ENCODE results near the gene PDE4B.

The PDE4B gene

DNA sequence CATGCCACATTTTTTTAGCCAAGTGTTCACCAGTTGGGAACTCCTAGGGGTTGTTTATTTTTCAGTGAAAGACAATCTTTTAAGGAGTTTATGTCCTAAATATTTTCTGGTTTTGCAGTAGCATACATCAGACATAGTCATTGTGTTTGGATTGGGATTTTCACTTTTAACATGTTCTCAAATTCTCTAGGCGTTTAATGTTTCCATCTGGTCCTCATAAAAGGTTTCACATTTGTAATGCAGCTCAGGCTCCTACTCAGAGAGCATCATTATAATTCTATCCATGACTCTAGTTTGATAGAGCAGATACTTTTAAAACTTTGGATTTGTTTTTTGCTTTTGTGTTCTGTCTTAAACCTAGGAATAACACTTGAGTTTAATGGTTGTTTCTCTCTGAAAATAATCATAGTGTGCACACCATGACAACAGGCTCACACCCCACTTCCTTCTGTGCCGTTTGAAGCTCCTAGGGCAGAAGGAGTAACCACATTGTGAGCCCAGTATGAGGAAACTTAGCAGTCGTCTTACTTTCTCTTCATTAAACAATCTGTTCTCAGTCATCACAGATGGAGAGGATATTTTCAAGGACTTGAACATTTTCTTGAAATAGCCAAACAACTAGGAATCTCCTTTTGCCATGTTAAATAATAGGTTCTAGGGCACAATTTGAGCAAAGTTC is 219.6 kb downstream of the PDE4B start:
- no peak overlapping the region for H3K4me2 ChIP-seq
- TF ChIP-seq, protein P1, sequence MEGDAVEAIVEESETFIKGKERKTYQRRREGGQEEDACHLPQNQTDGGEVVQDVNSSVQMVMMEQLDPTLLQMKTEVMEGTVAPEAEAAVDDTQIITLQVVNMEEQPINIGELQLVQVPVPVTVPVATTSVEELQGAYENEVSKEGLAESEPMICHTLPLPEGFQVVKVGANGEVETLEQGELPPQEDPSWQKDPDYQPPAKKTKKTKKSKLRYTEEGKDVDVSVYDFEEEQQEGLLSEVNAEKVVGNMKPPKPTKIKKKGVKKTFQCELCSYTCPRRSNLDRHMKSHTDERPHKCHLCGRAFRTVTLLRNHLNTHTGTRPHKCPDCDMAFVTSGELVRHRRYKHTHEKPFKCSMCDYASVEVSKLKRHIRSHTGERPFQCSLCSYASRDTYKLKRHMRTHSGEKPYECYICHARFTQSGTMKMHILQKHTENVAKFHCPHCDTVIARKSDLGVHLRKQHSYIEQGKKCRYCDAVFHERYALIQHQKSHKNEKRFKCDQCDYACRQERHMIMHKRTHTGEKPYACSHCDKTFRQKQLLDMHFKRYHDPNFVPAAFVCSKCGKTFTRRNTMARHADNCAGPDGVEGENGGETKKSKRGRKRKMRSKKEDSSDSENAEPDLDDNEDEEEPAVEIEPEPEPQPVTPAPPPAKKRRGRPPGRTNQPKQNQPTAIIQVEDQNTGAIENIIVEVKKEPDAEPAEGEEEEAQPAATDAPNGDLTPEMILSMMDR (conservative IDR thresholded peaks at IDR 0.05; ENCODE audit: low read depth, low read length), result no peak
- no peaks in the 10 kb centered on the region for H3K27me3 ChIP-seq (ENCODE audit: insufficient read depth, low read depth)
- no peaks in the 10 kb centered on the region for H3K4me1 ChIP-seq (ENCODE audit: low read depth, poor library complexity, severe bottlenecking)
- H3K4me3 ChIP-seq (IDR thresholded peaks at IDR 0.05; ENCODE audit: insufficient read depth, low read depth, low read length), result no peak overlapping the region
- no peak overlapping the region for H3K27ac ChIP-seq
- no peak overlapping the region for H3K9ac ChIP-seq
- H3K36me3 ChIP-seq (ENCODE audit: insufficient read depth), result no peaks in the 10 kb centered on the region
- no peaks in the 10 kb centered on the region for H4K20me1 ChIP-seq (ENCODE audit: insufficient read depth)
- no peaks in the 10 kb centered on the region for H3K79me2 ChIP-seq (ENCODE audit: insufficient read depth, low read depth)
- H2AFZ ChIP-seq (ENCODE audit: low read depth), result no peak overlapping the region

DNA sequence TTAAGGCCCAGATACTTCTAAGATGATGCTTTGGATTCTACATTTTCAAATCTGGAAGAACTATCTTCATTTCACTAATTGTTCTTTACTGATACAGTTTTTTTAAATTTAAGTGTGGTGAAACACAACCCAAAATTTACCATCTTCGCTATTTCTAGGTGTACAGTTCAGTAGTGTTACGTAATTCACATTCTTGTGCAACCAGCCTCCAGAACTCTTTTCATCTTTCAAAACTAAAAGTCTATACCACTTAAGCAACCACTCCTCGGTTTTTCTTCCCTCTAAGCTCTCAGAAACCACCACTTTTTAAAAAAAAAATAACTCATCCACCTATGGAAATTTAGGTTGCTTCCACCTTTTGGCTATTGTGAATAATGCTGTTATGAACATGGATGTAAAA is 220.7 kb downstream of the PDE4B start:
- TF ChIP-seq, protein P1 (conservative IDR thresholded peaks at IDR 0.05; ENCODE audit: low read depth, low read length), result no peak
- Histone ChIP-seq H2AFZ (ENCODE audit: low read depth) (no peak overlapping the region), H3K4me2 (no peak overlapping the region), H3K9ac (no peak overlapping the region), H3K36me3 (ENCODE audit: insufficient read depth) (no peaks in the 10 kb centered on the region), H3K4me1 (ENCODE audit: low read depth, poor library complexity, severe bottlenecking) (no peaks in the 10 kb centered on the region), H4K20me1 (ENCODE audit: insufficient read depth) (no peaks in the 10 kb centered on the region), H3K79me2 (ENCODE audit: insufficient read depth, low read depth) (no peaks in the 10 kb centered on the region), H3K4me3 (IDR thresholded peaks at IDR 0.05; ENCODE audit: insufficient read depth, low read depth, low read length) (no peak overlapping the region), H3K27me3 (ENCODE audit: insufficient read depth, low read depth) (no peaks in the 10 kb centered on the region), H3K27ac (no peak overlapping the region)

DNA sequence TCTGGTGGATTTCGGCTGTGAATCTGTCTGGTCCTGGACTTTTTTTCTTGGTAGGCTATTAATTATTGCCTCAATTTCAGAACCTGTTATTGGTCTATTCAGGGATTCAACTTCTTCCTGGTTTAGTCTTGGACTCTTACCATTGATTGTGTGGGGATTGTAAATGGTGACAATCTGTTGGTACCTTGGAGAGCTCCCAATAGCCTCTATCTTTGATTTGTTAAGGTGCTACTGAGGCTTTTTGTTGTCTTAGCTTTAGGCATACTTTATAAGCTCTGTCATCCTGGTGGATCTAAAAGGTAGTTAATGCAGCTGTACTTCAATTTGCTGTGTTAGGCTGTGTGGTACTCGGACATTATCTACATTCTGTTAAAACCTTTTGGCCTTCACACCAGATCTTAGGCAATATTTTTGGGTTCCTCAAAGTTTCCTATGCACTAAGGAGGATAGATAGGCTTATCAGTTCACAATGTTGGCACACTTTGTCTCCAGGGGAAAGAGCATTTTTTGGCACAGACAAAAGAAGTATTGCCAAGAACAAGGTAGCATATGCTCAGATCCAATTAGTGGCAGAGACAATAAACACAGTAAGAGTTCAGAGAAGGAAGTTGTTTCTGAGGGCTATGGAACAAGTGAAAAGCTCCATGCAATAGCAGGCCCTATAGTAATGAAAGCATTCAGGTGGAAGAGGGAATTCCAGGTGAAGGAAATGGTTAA is 230.4 kb downstream of the PDE4B start:
- no peaks in the 10 kb centered on the region for H3K4me1 ChIP-seq (ENCODE audit: low read depth, poor library complexity, severe bottlenecking)
- no peaks in the 10 kb centered on the region for H4K20me1 ChIP-seq (ENCODE audit: insufficient read depth)
- H2AFZ ChIP-seq (ENCODE audit: low read depth), result no peak overlapping the region
- no peak overlapping the region for H3K9ac ChIP-seq
- no peak overlapping the region for H3K27ac ChIP-seq
- no peaks in the 10 kb centered on the region for H3K79me2 ChIP-seq (ENCODE audit: insufficient read depth, low read depth)
- H3K4me3 ChIP-seq (IDR thresholded peaks at IDR 0.05; ENCODE audit: insufficient read depth, low read depth, low read length), result no peak overlapping the region
- H3K4me2 ChIP-seq, result no peak overlapping the region
- H3K27me3 ChIP-seq (ENCODE audit: insufficient read depth, low read depth), result no peaks in the 10 kb centered on the region
- TF ChIP-seq, protein P1 (conservative IDR thresholded peaks at IDR 0.05; ENCODE audit: low read depth, low read length), result no peak
- no peaks in the 10 kb centered on the region for H3K36me3 ChIP-seq (ENCODE audit: insufficient read depth)

DNA sequence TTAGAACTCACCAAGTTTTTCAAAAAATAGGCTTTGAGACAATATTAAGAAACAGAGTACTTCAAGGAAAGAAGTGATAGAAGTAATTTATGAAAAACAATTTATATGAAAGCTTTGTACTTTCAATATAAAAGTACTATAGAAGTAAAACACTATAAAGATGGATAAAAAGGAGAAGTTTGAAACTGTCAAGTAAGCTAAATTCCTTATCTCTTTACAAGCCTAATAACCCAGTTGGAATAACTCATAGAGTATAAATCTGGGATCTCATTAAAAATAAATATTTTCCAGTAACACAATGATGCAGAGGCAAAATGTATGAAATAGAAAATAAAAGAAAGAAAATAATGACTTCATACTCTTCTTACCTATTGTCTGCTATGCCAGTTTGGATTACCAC is 232.5 kb downstream of the PDE4B start:
- no peaks in the 10 kb centered on the region for H3K27me3 ChIP-seq (ENCODE audit: insufficient read depth, low read depth)
- no peaks in the 10 kb centered on the region for H4K20me1 ChIP-seq (ENCODE audit: insufficient read depth)
- H3K27ac ChIP-seq, result no peak overlapping the region
- H3K9ac ChIP-seq, result no peak overlapping the region
- H3K4me1 ChIP-seq (ENCODE audit: low read depth, poor library complexity, severe bottlenecking), result no peaks in the 10 kb centered on the region
- H3K4me3 ChIP-seq (IDR thresholded peaks at IDR 0.05; ENCODE audit: insufficient read depth, low read depth, low read length), result no peak overlapping the region
- H3K79me2 ChIP-seq (ENCODE audit: insufficient read depth, low read depth), result no peaks in the 10 kb centered on the region
- no peak overlapping the region for H3K4me2 ChIP-seq
- no peak overlapping the region for H2AFZ ChIP-seq (ENCODE audit: low read depth)
- TF ChIP-seq, protein P1 (conservative IDR thresholded peaks at IDR 0.05; ENCODE audit: low read depth, low read length), result no peak
- no peaks in the 10 kb centered on the region for H3K36me3 ChIP-seq (ENCODE audit: insufficient read depth)

All from KMS-11 (cell line).